ENCODE results near the gene CD47.

CD47 gene

GRCh38 chr3:108106449-108106848 is 15.6 kb upstream of the CD47 start:
- Mint-ChIP-seq H3K9me3 (no peaks in the 10 kb centered on the region), H3K27ac (ENCODE audit: low read depth) (no peak overlapping the region), H3K4me1 (peaks cover 13% of the 10 kb centered on the region)

GRCh38 chr3:108106031-108106430 is 15.2 kb upstream of the CD47 start:
- DNase-seq (ENCODE audit: low spot score in 2 of 2) = no peak
- Mint-ChIP-seq H3K27me3 (no peaks in the 10 kb centered on the region), H3K36me3 (ENCODE audit: insufficient read depth) (no peaks in the 10 kb centered on the region), H3K4me3 (no peak overlapping the region), H3K4me1 (peaks cover 17% of the 10 kb centered on the region), H3K9me3 (no peaks in the 10 kb centered on the region), H3K27ac (ENCODE audit: low read depth) (no peak overlapping the region)
- ATAC-seq (replicated peaks; ENCODE audit: extremely low read depth, poor library complexity, severe bottlenecking) = no peak

More at GRCh38 chr3:108106449-108106848, 15.6 kb upstream of the CD47 start:
- Mint-ChIP-seq H3K36me3 (ENCODE audit: insufficient read depth) (no peaks in the 10 kb centered on the region), H3K4me3 (no peak overlapping the region), H3K27me3 (no peaks in the 10 kb centered on the region)
- DNase-seq (ENCODE audit: low spot score in 2 of 2) = no peak
- no peak for ATAC-seq (replicated peaks; ENCODE audit: extremely low read depth, poor library complexity, severe bottlenecking)

GRCh38 chr3:108103886-108104797 is 13.3 kb upstream of the CD47 start:
- no peak for DNase-seq (ENCODE audit: low spot score in 2 of 2)
- no peak overlapping the region for H3K4me3 Mint-ChIP-seq
- no peaks in the 10 kb centered on the region for H3K9me3 Mint-ChIP-seq
- no peaks in the 10 kb centered on the region for H3K27me3 Mint-ChIP-seq
- H3K27ac Mint-ChIP-seq (ENCODE audit: low read depth) = no peak overlapping the region
- H3K4me1 Mint-ChIP-seq = peaks cover 31% of the 10 kb centered on the region
- no peak for ATAC-seq (replicated peaks; ENCODE audit: extremely low read depth, poor library complexity, severe bottlenecking)
- no peaks in the 10 kb centered on the region for H3K36me3 Mint-ChIP-seq (ENCODE audit: insufficient read depth)

- Mint-ChIP-seq H3K4me3 (no peak overlapping the region), H3K36me3 (ENCODE audit: insufficient read depth) (no peaks in the 10 kb centered on the region), H3K9me3 (no peaks in the 10 kb centered on the region), H3K27me3 (no peaks in the 10 kb centered on the region), H3K27ac (ENCODE audit: low read depth) (peak overlapping the region; percentile 13), H3K4me1 (peaks cover 31% of the 10 kb centered on the region)
- ATAC-seq (replicated peaks; ENCODE audit: extremely low read depth, poor library complexity, severe bottlenecking) = no peak
- no peak for DNase-seq (ENCODE audit: low spot score in 2 of 2)
Measured at GRCh38 chr3:108103040-108103751, 12.4 kb upstream of the CD47 start.

- ATAC-seq (replicated peaks; ENCODE audit: extremely low read depth, poor library complexity, severe bottlenecking) (no peak), DNase-seq (ENCODE audit: low spot score in 2 of 2) (no peak)
- no peaks in the 10 kb centered on the region for H3K36me3 Mint-ChIP-seq (ENCODE audit: insufficient read depth)
- H3K4me1 Mint-ChIP-seq = peaks cover 27% of the 10 kb centered on the region
- no peak overlapping the region for H3K4me3 Mint-ChIP-seq
- peak overlapping the region; percentile 13 for H3K27ac Mint-ChIP-seq (ENCODE audit: low read depth)
- no peaks in the 10 kb centered on the region for H3K27me3 Mint-ChIP-seq
- H3K9me3 Mint-ChIP-seq = no peaks in the 10 kb centered on the region
Measured at GRCh38 chr3:108102420-108103039, 11.7 kb upstream of the CD47 start.

GRCh38 chr3:108100906-108101660 is 10.3 kb upstream of the CD47 start:
- no peaks in the 10 kb centered on the region for H3K9me3 Mint-ChIP-seq
- H3K27me3 Mint-ChIP-seq = no peaks in the 10 kb centered on the region
- no peak for DNase-seq (ENCODE audit: low spot score in 2 of 2)
- ATAC-seq (replicated peaks; ENCODE audit: extremely low read depth, poor library complexity, severe bottlenecking) = peak; percentile 71
- peak overlapping the region; percentile 27 for H3K27ac Mint-ChIP-seq (ENCODE audit: low read depth)
- no peaks in the 10 kb centered on the region for H3K36me3 Mint-ChIP-seq (ENCODE audit: insufficient read depth)
- H3K4me3 Mint-ChIP-seq = no peak overlapping the region
- H3K4me1 Mint-ChIP-seq = peaks cover 36% of the 10 kb centered on the region

- peak; percentile 17 for ATAC-seq (replicated peaks; ENCODE audit: extremely low read depth, poor library complexity, severe bottlenecking)
- Mint-ChIP-seq H3K36me3 (ENCODE audit: insufficient read depth) (no peaks in the 10 kb centered on the region), H3K4me1 (peaks cover 37% of the 10 kb centered on the region), H3K4me3 (no peak overlapping the region), H3K9me3 (no peaks in the 10 kb centered on the region), H3K27ac (ENCODE audit: low read depth) (peak overlapping the region; percentile 12), H3K27me3 (no peaks in the 10 kb centered on the region)
- DNase-seq (ENCODE audit: low spot score in 2 of 2) = no peak
Measured at GRCh38 chr3:108099679-108100428, 9.0 kb upstream of the CD47 start.

GRCh38 chr3:108099244-108099643 is 8.4 kb upstream of the CD47 start:
- DNase-seq (ENCODE audit: low spot score in 2 of 2) (no peak), ATAC-seq (replicated peaks; ENCODE audit: extremely low read depth, poor library complexity, severe bottlenecking) (no peak)
- H3K4me1 Mint-ChIP-seq = peaks cover 37% of the 10 kb centered on the region
- H3K27me3 Mint-ChIP-seq = no peaks in the 10 kb centered on the region
- no peak overlapping the region for H3K4me3 Mint-ChIP-seq
- H3K27ac Mint-ChIP-seq (ENCODE audit: low read depth) = no peak overlapping the region
- H3K36me3 Mint-ChIP-seq (ENCODE audit: insufficient read depth) = no peaks in the 10 kb centered on the region
- no peaks in the 10 kb centered on the region for H3K9me3 Mint-ChIP-seq

- H3K27ac Mint-ChIP-seq (ENCODE audit: low read depth) = no peak overlapping the region
- H3K9me3 Mint-ChIP-seq = no peaks in the 10 kb centered on the region
- H3K36me3 Mint-ChIP-seq (ENCODE audit: insufficient read depth) = no peaks in the 10 kb centered on the region
- DNase-seq (ENCODE audit: low spot score in 2 of 2) = no peak
- H3K27me3 Mint-ChIP-seq = no peaks in the 10 kb centered on the region
- H3K4me1 Mint-ChIP-seq = peaks cover 45% of the 10 kb centered on the region
- H3K4me3 Mint-ChIP-seq = no peak overlapping the region
- ATAC-seq (replicated peaks; ENCODE audit: extremely low read depth, poor library complexity, severe bottlenecking) = no peak
Measured at GRCh38 chr3:108098003-108098370, 7.2 kb upstream of the CD47 start.

- H3K4me1 Mint-ChIP-seq = peaks cover 50% of the 10 kb centered on the region
- no peak overlapping the region for H3K27ac Mint-ChIP-seq (ENCODE audit: low read depth)
- H3K9me3 Mint-ChIP-seq = no peaks in the 10 kb centered on the region
- ATAC-seq (replicated peaks; ENCODE audit: extremely low read depth, poor library complexity, severe bottlenecking) (no peak), DNase-seq (ENCODE audit: low spot score in 2 of 2) (no peak)
- H3K36me3 Mint-ChIP-seq (ENCODE audit: insufficient read depth) = no peaks in the 10 kb centered on the region
- H3K4me3 Mint-ChIP-seq = no peak overlapping the region
- H3K27me3 Mint-ChIP-seq = no peaks in the 10 kb centered on the region
Measured at GRCh38 chr3:108097322-108098002, 6.6 kb upstream of the CD47 start.

- Mint-ChIP-seq H3K4me1 (peaks cover 56% of the 10 kb centered on the region), H3K9me3 (peaks cover 1% of the 10 kb centered on the region), H3K36me3 (ENCODE audit: insufficient read depth) (peaks cover 5% of the 10 kb centered on the region), H3K4me3 (no peak overlapping the region), H3K27me3 (no peaks in the 10 kb centered on the region), H3K27ac (ENCODE audit: low read depth) (no peak overlapping the region)
- DNase-seq (ENCODE audit: low spot score in 2 of 2) = no peak
- ATAC-seq (replicated peaks; ENCODE audit: extremely low read depth, poor library complexity, severe bottlenecking) = no peak
Measured at GRCh38 chr3:108096532-108097321, 5.9 kb upstream of the CD47 start.

Data from central memory CD8-positive, alpha-beta T cell (primary cell).